B cell (primary cell): ENCODE data around the gene RSPH10B2. TPM values are rescaled to one million over a fixed set of nuclear protein-coding genes. Genes with fewer than 3 reads are reported as not detected.
"Not testable (repeated sequence)": the region's sequence is repeated elsewhere in the genome, so short reads cannot be mapped to it uniquely, and the experiment has no call there.

Experiments
- ATAC-seq: fragments of 200-7000 bp; cut with Tn5 transposase; one replicate; pipeline ENCODE4 v1.10.0; 2021; ENCODE audit warnings: low read depth, mild to moderate bottlenecking, moderate number of reproducible peaks, moderate library complexity
- CTCF ChIA-PET: fragments of 350-600 bp; sonication (Branson Sonifier 250); formaldehyde crosslinking; loops from one replicate; lab custom pipeline; 2021; ENCODE audit warnings: antibody characterized with exemption, inconsistent platforms; lab: Charles Lee
- POLR2A ChIA-PET: fragments of 350-600 bp; sonication (Branson Sonifier 250); formaldehyde crosslinking; loops from one replicate; lab custom pipeline; 2021; ENCODE audit warnings: antibody characterized with exemption; lab: Charles Lee
- DNase-seq: peaks from one replicate; pipeline ENCODE4 v3.0.0; 2013
- H2AFZ ChIP-seq: 2 replicates; pipeline ENCODE4 v1.6.1; 2012; ENCODE audit warnings: mild to moderate bottlenecking, low read depth, low read length; ENCODE audit not compliant: insufficient read depth, poor library complexity, severe bottlenecking
- H3K27ac ChIP-seq, 2 donors: 1 replicate in 1 of 2; 2 replicates in 1 of 2; pipeline ENCODE4 v1.5.1; 2012 to 2013; ENCODE audit warnings: low read length in 2 of 2, mild to moderate bottlenecking in 2 of 2, moderate library complexity in 1 of 2
- H3K27me3 ChIP-seq, 4 experiments: fragments of 200-600 bp in 1 of 4; sonication (generic) in 1 of 4; replicated peaks in 1 of 4; 1 replicate in 2 of 4; 2 replicates in 2 of 4; pipeline versions ENCODE4 v1.6.1 to v1.7.0; 2013 to 2016; ENCODE audit warnings: low read length in 3 of 4, mild to moderate bottlenecking in 2 of 4, mixed read lengths in 1 of 4, moderate library complexity in 1 of 4; ENCODE audit not compliant: insufficient read depth in 4 of 4, control insufficient read depth in 3 of 4; ENCODE audit errors: control extremely low read depth in 1 of 4
- H3K36me3 ChIP-seq, 2 experiments: replicated peaks in 1 of 2; 1 replicate in 1 of 2; 2 replicates in 1 of 2; pipeline versions ENCODE4 v1.6.1 to v1.7.1; 2013; ENCODE audit warnings: low read length in 1 of 2; ENCODE audit not compliant: insufficient read depth in 2 of 2, control insufficient read depth in 1 of 2; ENCODE audit errors: control extremely low read depth in 1 of 2, extremely low read depth in 1 of 2
- H3K4me1 ChIP-seq, 2 donors: fragments of 200-600 bp in 1 of 2; sonication (generic) in 1 of 2; 1 replicate in 1 of 2; 2 replicates in 1 of 2; pipeline versions ENCODE4 v1.5.1 to v1.6.1; 2013 to 2017; ENCODE audit warnings: low read length in 2 of 2; ENCODE audit not compliant: control insufficient read depth in 2 of 2, insufficient read depth in 2 of 2
- H3K4me2 ChIP-seq: replicated peaks from 2 replicates; pipeline ENCODE3; 2012; ENCODE audit warnings: mild to moderate bottlenecking, low read depth, low read length; ENCODE audit not compliant: poor library complexity, severe bottlenecking
- H3K4me3 ChIP-seq, 5 experiments: fragments of 200-600 bp in 1 of 5; sonication (generic) in 1 of 5; 1 replicate in 3 of 5; 2 replicates in 2 of 5; pipeline versions ENCODE4 v1.5.1 to v1.7.0; 2011 to 2016; ENCODE audit warnings: low read length in 4 of 5, mild to moderate bottlenecking in 4 of 5, low read depth in 2 of 5, control low read depth in 1 of 5, moderate library complexity in 1 of 5; ENCODE audit not compliant: insufficient read depth in 1 of 5; ENCODE audit errors: control extremely low read depth in 1 of 5, extremely low read depth in 1 of 5
- H3K79me2 ChIP-seq: fragments of 200-600 bp; sonication (generic); one replicate; pipeline ENCODE4 v1.6.0; 2016; ENCODE audit warnings: low read length; ENCODE audit not compliant: control insufficient read depth, insufficient read depth
- H3K9ac ChIP-seq: fragments of 200-600 bp; sonication (generic); 2 replicates; pipeline ENCODE4 v1.6.1; 2017; ENCODE audit warnings: mild to moderate bottlenecking, low read length, moderate library complexity
- H3K9me3 ChIP-seq, 3 donors: one replicate each; pipeline versions ENCODE4 v1.6.1 to v1.7.1; 2013; ENCODE audit warnings: low read length in 2 of 3; ENCODE audit not compliant: control insufficient read depth in 2 of 3, insufficient read depth in 1 of 3; ENCODE audit errors: control extremely low read depth in 1 of 3
- H4K20me1 ChIP-seq: 2 replicates; pipeline ENCODE4 v1.6.0; 2012; ENCODE audit warnings: mild to moderate bottlenecking, low read length; ENCODE audit not compliant: insufficient read depth, control insufficient read depth, poor library complexity, severe bottlenecking
- H3K27ac Mint-ChIP-seq: one replicate; pipeline ENCODE4 v1.8.0; 2021; ENCODE audit warnings: mixed read lengths
- H3K27me3 Mint-ChIP-seq: one replicate; pipeline ENCODE4 v1.8.0; 2021; ENCODE audit warnings: mixed read lengths
- H3K4me1 Mint-ChIP-seq: one replicate; pipeline ENCODE4 v1.8.0; 2021; ENCODE audit warnings: mixed read lengths
- H3K4me3 Mint-ChIP-seq: one replicate; pipeline ENCODE4 v1.8.0; 2021; ENCODE audit warnings: mixed read lengths
- H3K9me3 Mint-ChIP-seq: one replicate; pipeline ENCODE4 v1.8.0; 2022; ENCODE audit warnings: mixed read lengths; ENCODE audit not compliant: insufficient read depth
- EZH2 ChIP-seq: IDR thresholded peaks from 2 replicates; pipeline ENCODE4 v1.6.1; 2012; ENCODE audit warnings: borderline replicate concordance, low read depth, mild to moderate bottlenecking, moderate library complexity, low read length; ENCODE audit not compliant: insufficient read depth, poor library complexity, severe bottlenecking
- WGBS: methylation state at CpG from one replicate; pipeline ENCODE4 v1.1.5; 2013; ENCODE audit warnings: missing lambda C conversion rate; ENCODE audit not compliant: insufficient coverage; 5-methylcytosine and 5-hydroxymethylcytosine counted together
- intact Hi-C: fragments of 100-400 bp; cut with micrococcal nuclease; formaldehyde crosslinking; loops from one replicate; pipeline ENCODE4 v1.10.0; 2022
- polyA plus RNA-seq: library from polyadenylated mRNA; depleted of rRNA; stranded (reverse); fragments of >200 nt; gene quantifications from 2 replicates; pipeline ENCODE4 v1.2.3, GENCODE V29; 2012
- total RNA-seq, 2 donors: library from RNA; stranded (reverse); fragments of 120-200 nt in 1 of 2; gene quantifications; 1 replicate in 1 of 2; 2 replicates in 1 of 2; pipeline versions ENCODE4 v1.2.3 to v1.2.4, GENCODE V29; 2013 to 2022
- TF ChIP-seq, protein P1 (sequence below): fragments of 200-600 bp; IDR thresholded peaks from one replicate; pipeline ENCODE4 v1.8.0; 2022; ENCODE audit warnings: antibody characterized with exemption, mild to moderate bottlenecking

The RSPH10B2 gene
- total and polyA plus RNA-seq, 2 donors (not counting 1 experiment from before 2014, with no cell fraction given): 1.4 TPM; not detected in 1

DNA sequence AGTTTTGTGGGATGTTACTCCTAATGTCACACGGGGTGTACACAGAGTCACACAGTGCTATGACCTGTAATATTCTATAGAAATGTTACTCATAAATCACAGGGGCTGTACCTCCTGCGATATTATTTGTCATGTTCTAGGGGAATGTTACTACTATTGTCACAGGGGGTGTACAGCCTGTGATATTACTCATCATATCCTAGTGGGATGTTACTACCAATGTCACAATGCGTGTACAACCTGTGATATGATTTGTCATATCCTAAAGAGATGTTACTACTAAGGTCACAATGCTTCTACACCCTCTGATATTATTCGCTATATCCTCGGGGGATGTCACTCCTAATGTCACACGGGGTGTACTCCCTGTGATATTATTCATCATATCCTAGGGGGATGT is 79.7 kb downstream of the RSPH10B2 start:
- Mint-ChIP-seq H3K9me3 (no peaks in the 10 kb centered on the region), H3K27me3 (peaks cover 50% of the 10 kb centered on the region), H3K4me3 (no peak overlapping the region), H3K27ac (no peak overlapping the region), H3K4me1 (no peaks in the 10 kb centered on the region)
- no peak overlapping the region for H3K27ac ChIP-seq
- no CpG with 5 or more reads among the region's 6 CpGs for WGBS
- H4K20me1 ChIP-seq: no peaks in the 10 kb centered on the region
- H3K9ac ChIP-seq: no peak overlapping the region
- H3K4me2 ChIP-seq: no peak overlapping the region
- no peaks in the 10 kb centered on the region for H3K79me2 ChIP-seq
- no peak overlapping the region for H3K4me3 ChIP-seq
- ChIA-PET CTCF (no interaction called here), POLR2A (no interaction called here)
- H2AFZ ChIP-seq: no peak overlapping the region
- TF ChIP-seq, protein P1, sequence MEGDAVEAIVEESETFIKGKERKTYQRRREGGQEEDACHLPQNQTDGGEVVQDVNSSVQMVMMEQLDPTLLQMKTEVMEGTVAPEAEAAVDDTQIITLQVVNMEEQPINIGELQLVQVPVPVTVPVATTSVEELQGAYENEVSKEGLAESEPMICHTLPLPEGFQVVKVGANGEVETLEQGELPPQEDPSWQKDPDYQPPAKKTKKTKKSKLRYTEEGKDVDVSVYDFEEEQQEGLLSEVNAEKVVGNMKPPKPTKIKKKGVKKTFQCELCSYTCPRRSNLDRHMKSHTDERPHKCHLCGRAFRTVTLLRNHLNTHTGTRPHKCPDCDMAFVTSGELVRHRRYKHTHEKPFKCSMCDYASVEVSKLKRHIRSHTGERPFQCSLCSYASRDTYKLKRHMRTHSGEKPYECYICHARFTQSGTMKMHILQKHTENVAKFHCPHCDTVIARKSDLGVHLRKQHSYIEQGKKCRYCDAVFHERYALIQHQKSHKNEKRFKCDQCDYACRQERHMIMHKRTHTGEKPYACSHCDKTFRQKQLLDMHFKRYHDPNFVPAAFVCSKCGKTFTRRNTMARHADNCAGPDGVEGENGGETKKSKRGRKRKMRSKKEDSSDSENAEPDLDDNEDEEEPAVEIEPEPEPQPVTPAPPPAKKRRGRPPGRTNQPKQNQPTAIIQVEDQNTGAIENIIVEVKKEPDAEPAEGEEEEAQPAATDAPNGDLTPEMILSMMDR: no peak
- TF ChIP-seq EZH2: no peak
- ATAC-seq (no peak), DNase-seq (no peak)
- no peaks in the 10 kb centered on the region for H3K4me1 ChIP-seq
- H3K27me3 ChIP-seq: peaks cover 0 to 6% (median 1%) of the 10 kb centered on the region in 4 experiments
- intact Hi-C loops: no loop called here
- no peaks in the 10 kb centered on the region for H3K36me3 ChIP-seq
- no peaks in the 10 kb centered on the region for H3K9me3 ChIP-seq

GRCh38 chr7:6835521-6835920 is 81.6 kb downstream of the RSPH10B2 start:
- POLR2A ChIA-PET, H3K9ac ChIP-seq, H3K36me3 ChIP-seq, H3K4me2 ChIP-seq, H3K27me3 ChIP-seq, H3K27ac Mint-ChIP-seq, DNase-seq, H3K79me2 ChIP-seq, H3K4me3 ChIP-seq, H2AFZ ChIP-seq, H3K4me3 Mint-ChIP-seq, H3K9me3 ChIP-seq, ATAC-seq, H4K20me1 ChIP-seq, H3K4me1 Mint-ChIP-seq, H3K27ac ChIP-seq, intact Hi-C loops, H3K4me1 ChIP-seq, CTCF ChIA-PET, H3K9me3 Mint-ChIP-seq: not testable (repeated sequence)
- H3K27me3 Mint-ChIP-seq: peaks cover 38% of the 10 kb centered on the region
- WGBS: 71% methylated on average over 2 of the region's 3 CpGs

- H3K4me3 ChIP-seq, intact Hi-C loops, H3K9me3 Mint-ChIP-seq, H3K9ac ChIP-seq, H3K27me3 ChIP-seq, H3K9me3 ChIP-seq, H3K36me3 ChIP-seq, H3K4me1 Mint-ChIP-seq, H3K27ac ChIP-seq, H3K79me2 ChIP-seq, CTCF ChIA-PET, ATAC-seq, H3K27ac Mint-ChIP-seq, H3K4me3 Mint-ChIP-seq, POLR2A ChIA-PET, H2AFZ ChIP-seq, H4K20me1 ChIP-seq, H3K4me2 ChIP-seq, DNase-seq, H3K4me1 ChIP-seq: not testable (repeated sequence)
- H3K27me3 Mint-ChIP-seq: peaks cover 34% of the 10 kb centered on the region
- WGBS: 88% methylated on average over 2 of the region's 10 CpGs
These were observed 83.2 kb downstream of the RSPH10B2 start for GRCh38 chr7:6837081-6837480.
